ENCODE data around the gene TMPRSS3. TPM values are rescaled to one million over a fixed set of nuclear protein-coding genes. Genes with fewer than 3 reads are reported as not detected.

Gene TMPRSS3
- total and polyA plus RNA-seq, 11 donors: 0.59 to 2.7 TPM; not detected in 9

DNA sequence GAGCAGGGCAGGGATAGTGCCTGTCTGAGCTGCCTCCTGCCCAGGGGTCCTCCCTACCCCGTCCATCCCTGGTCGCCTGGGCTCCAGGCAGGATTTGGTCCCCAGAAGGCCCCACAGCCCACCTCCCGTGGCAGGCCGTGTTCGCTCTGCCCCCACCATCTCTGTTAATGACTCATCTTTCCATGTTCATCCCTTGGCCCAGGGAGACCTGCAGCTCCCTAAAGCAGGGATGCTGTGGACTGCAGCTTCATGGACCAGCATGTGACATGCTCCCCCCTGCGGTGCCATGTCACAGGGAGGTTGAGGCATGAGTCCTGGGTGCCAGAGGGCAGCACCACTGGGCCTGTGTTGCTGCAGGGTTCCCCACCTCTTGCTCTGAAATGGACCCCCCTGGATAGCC lies 34.7 kb upstream of the TMPRSS3 start:
- H3K27ac ChIP-seq: no peak overlapping the region
- H3K4me1 ChIP-seq: peaks cover 0 to 2% (median 0%) of the 10 kb centered on the region in 12 donors
- intact Hi-C loops (cut with DNase I): no loop called here
- H3K9me3 ChIP-seq: peaks cover 0 to 16% (median 10%) of the 10 kb centered on the region in 12 donors
- DNase-seq: no peak
- TF ChIP-seq POLR2A (IDR thresholded peaks at IDR 0.05): no peak
- TF ChIP-seq, protein P1, sequence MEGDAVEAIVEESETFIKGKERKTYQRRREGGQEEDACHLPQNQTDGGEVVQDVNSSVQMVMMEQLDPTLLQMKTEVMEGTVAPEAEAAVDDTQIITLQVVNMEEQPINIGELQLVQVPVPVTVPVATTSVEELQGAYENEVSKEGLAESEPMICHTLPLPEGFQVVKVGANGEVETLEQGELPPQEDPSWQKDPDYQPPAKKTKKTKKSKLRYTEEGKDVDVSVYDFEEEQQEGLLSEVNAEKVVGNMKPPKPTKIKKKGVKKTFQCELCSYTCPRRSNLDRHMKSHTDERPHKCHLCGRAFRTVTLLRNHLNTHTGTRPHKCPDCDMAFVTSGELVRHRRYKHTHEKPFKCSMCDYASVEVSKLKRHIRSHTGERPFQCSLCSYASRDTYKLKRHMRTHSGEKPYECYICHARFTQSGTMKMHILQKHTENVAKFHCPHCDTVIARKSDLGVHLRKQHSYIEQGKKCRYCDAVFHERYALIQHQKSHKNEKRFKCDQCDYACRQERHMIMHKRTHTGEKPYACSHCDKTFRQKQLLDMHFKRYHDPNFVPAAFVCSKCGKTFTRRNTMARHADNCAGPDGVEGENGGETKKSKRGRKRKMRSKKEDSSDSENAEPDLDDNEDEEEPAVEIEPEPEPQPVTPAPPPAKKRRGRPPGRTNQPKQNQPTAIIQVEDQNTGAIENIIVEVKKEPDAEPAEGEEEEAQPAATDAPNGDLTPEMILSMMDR (IDR thresholded peaks at IDR 0.05): no peak
- no peak for ATAC-seq
- no peaks in the 10 kb centered on the region for H3K36me3 ChIP-seq
- no peak overlapping the region for H3K4me3 ChIP-seq
- 86 to 93% (median 87%) methylated on average over 5 to 6 of the region's 6 CpGs for WGBS, 4 donors
- H3K27me3 ChIP-seq: peaks cover 0 to 16% (median 0%) of the 10 kb centered on the region in 9 donors

DNA sequence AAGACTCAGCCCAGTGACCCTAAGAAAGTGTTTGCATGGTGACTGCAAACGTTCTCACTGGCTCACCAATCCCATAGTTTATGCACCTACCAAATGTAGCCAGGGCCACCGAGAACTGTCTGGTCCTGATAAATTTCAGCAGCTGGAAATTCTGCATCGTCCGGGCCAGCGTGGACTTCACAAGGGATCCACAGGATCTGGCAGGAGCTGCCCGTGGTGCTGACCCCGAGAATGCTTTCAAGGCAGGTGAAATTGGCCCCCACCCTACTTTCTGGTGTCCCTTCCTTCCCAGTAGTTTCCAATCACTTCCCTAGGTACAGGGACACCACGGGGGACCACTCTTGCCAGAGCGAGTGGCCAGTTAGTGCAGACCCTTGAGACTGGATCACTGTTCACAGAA lies 34.0 kb upstream of the TMPRSS3 start:
- TF ChIP-seq POLR2A (IDR thresholded peaks at IDR 0.05): no peak
- TF ChIP-seq, protein P1 (IDR thresholded peaks at IDR 0.05): no peak
- Histone ChIP-seq H3K4me1 (peaks cover 0 to 7% (median 0%) of the 10 kb centered on the region in 12 donors), H3K9me3 (peaks cover 0 to 16% (median 10%) of the 10 kb centered on the region in 12 donors), H3K4me3 (no peak overlapping the region), H3K36me3 (no peaks in the 10 kb centered on the region), H3K27me3 (peaks cover 0 to 21% (median 0%) of the 10 kb centered on the region in 9 donors), H3K27ac (no peak overlapping the region)
- ATAC-seq (no peak), DNase-seq (no peak)
- intact Hi-C loops (cut with DNase I): no loop called here
- 18 to 28% (median 26%) methylated on average over 9 of the region's 9 CpGs for WGBS, 4 donors

DNA sequence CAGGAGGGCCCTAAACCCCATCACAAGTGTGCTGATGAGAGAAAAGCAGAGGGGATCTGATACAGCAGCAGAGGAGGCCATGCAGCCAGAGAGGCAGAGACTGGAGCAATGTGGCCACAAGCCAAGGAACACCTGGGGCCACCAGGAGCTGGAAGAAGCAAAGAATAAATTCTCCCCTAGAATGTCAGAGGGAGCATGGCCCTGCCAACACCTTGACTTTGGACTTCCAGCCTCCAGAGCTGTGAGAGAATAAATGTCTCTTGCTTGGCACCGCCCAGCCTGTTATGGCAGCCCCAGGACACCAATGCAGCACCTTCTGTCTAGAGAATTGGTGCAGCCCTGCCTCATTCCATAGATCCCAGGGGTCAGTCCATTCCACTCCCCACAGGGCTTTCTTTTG lies 33.2 kb upstream of the TMPRSS3 start:
- H3K4me1 ChIP-seq: peaks cover 0 to 15% (median 0%) of the 10 kb centered on the region in 12 donors
- intact Hi-C loops (cut with DNase I): no loop called here
- DNase-seq (no peak), ATAC-seq (no peak)
- no peak overlapping the region for H3K4me3 ChIP-seq
- H3K36me3 ChIP-seq: no peaks in the 10 kb centered on the region
- H3K9me3 ChIP-seq: peaks cover 0 to 16% (median 10%) of the 10 kb centered on the region in 12 donors
- TF ChIP-seq POLR2A (IDR thresholded peaks at IDR 0.05): no peak
- TF ChIP-seq, protein P1 (IDR thresholded peaks at IDR 0.05): no peak
- no peak overlapping the region for H3K27ac ChIP-seq
- peaks cover 0 to 21% (median 0%) of the 10 kb centered on the region in 9 donors for H3K27me3 ChIP-seq
- WGBS, 4 donors: 86 to 100% (median 96%) methylated on average over 1 of the region's 1 CpG

DNA sequence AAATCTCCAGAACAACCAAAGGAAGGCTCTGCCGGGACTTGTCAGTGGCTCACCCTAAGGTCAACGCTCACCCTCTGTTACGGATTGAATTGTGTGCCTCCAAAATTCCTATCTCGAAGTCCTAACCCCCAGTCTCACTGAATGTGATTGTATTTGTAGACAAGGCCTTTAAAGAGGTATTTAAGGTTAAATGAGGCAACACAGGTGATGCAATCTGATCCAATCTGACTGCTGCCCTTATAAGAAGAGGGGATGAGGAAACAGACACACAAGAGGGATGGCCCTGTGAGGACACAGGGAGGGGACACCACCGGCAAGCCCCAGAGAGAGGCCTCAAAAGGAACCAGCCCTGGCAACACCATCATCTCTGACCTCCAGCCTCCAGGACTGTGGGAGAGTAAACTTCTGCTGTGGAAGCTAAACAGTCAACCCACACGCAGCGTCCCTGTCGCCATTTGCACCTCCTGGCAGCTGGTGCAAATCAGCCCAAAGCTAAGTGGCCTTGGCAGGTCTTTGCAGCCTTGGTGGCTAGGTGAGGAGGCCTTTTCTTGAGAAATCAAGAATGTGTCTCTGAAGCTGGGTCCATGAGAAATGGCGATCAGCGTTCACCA lies 32.1 kb upstream of the TMPRSS3 start:
- no peaks in the 10 kb centered on the region for H3K36me3 ChIP-seq
- DNase-seq: no peak
- no peak overlapping the region for H3K27ac ChIP-seq
- no peak for ATAC-seq
- peaks cover 0 to 12% (median 7%) of the 10 kb centered on the region in 12 donors for H3K9me3 ChIP-seq
- no peak for TF ChIP-seq POLR2A (IDR thresholded peaks at IDR 0.05)
- TF ChIP-seq, protein P1 (IDR thresholded peaks at IDR 0.05): no peak
- peaks cover 0 to 27% (median 0%) of the 10 kb centered on the region in 9 donors for H3K27me3 ChIP-seq
- intact Hi-C loops (cut with DNase I): no loop called here
- H3K4me1 ChIP-seq: peaks cover 0 to 21% (median 0%) of the 10 kb centered on the region in 12 donors
- no peak overlapping the region for H3K4me3 ChIP-seq
- WGBS, 4 donors: 85 to 92% (median 88%) methylated on average over 10 of the region's 10 CpGs

Data from heart left ventricle (tissue), 16 donors.